Measurements from ENCODE around the gene PHF21B.

Gene PHF21B

DNA sequence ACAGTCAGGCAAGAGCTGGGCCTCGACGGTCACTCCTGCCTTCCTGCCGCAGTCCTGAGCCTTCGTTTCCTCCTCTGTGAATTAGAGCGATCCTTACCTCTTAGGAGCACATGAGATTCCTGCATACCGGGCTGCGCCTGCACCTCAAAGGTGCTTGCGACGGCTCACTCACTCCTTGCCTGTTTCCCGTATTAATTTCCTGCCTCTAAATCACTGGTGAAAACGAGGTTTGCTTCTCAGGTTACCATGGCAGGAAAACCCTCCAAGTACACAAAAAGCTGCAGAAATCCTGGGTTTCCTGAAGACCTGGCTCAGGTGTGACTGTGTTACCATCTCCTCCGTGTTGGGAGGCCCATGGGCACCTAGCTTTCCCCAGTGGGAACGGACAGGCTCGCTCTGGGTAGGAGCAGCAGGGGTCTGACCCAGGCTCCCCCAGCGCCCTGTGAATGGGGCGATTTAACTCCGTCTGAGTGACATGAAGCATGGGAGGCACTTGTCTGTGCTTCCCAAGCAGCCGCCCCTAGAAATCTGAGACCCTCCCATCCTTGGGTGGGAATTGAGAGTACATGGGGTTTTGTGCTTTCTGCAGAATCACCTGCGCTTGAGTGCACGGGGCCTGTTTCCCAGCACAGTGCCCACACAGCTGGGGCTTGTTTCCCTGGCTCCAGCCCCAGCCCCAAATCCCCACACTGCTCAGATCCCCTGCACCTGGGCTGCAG, 64.8 kb downstream of the PHF21B start:
- Histone ChIP-seq H3K36me3 (ENCODE audit: control insufficient read depth, insufficient read depth, low read length) (peaks cover 20% of the 10 kb centered on the region), H3K9ac (ENCODE audit: low read length) (no peak overlapping the region), H3K4me1 (ENCODE audit: control insufficient read depth, insufficient read depth, low read length) (peaks cover 43% of the 10 kb centered on the region), H3K27me3 (ENCODE audit: control insufficient read depth, insufficient read depth, low read length) (no peaks in the 10 kb centered on the region), H3K27ac (ENCODE audit: low read depth, low read length) (no peak overlapping the region), H3K9me3 (ENCODE audit: control insufficient read depth, insufficient read depth, low read depth, low read length) (no peaks in the 10 kb centered on the region), H3K4me3 (ENCODE audit: low read depth, low read length) (no peak overlapping the region)

DNA sequence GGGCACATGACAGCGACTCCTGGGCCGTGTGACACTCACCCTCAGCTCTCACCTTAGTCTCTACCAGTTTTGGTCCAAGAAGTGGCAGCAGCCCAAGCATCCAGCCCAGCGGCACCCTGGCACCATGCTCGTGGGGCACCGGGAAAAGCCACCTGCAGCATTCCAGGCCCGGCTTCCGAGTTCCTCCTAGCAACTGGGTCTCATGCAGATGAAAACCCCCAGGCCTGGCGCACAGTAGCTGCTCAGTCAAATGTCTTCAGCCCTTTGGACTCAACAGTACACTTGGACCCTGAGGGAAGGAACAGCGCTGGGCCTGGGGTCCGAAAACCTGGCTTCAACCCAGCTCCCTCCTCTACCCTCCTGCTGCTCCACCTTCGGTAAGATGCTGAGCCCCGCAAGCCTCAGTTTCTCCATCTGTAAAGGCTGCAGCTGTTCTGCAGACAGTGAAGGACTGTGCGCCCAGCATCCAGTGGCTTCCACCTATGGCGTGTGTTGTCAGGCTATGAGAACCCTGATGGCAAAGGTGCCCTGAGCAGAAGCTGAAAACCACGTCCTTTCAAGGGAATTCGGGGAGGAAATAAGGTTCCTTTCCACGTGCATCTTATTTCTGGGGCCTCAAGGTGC, 66.0 kb downstream of the PHF21B start:
- Histone ChIP-seq H3K9me3 (ENCODE audit: control insufficient read depth, insufficient read depth, low read depth, low read length) (no peaks in the 10 kb centered on the region), H3K9ac (ENCODE audit: low read length) (no peak overlapping the region), H3K27ac (ENCODE audit: low read depth, low read length) (no peak overlapping the region), H3K4me1 (ENCODE audit: control insufficient read depth, insufficient read depth, low read length) (peaks cover 53% of the 10 kb centered on the region), H3K4me3 (ENCODE audit: low read depth, low read length) (no peak overlapping the region), H3K36me3 (ENCODE audit: control insufficient read depth, insufficient read depth, low read length) (peaks cover 15% of the 10 kb centered on the region; the same call in 1 of the 2 replicates), H3K27me3 (ENCODE audit: control insufficient read depth, insufficient read depth, low read length) (no peaks in the 10 kb centered on the region)

DNA sequence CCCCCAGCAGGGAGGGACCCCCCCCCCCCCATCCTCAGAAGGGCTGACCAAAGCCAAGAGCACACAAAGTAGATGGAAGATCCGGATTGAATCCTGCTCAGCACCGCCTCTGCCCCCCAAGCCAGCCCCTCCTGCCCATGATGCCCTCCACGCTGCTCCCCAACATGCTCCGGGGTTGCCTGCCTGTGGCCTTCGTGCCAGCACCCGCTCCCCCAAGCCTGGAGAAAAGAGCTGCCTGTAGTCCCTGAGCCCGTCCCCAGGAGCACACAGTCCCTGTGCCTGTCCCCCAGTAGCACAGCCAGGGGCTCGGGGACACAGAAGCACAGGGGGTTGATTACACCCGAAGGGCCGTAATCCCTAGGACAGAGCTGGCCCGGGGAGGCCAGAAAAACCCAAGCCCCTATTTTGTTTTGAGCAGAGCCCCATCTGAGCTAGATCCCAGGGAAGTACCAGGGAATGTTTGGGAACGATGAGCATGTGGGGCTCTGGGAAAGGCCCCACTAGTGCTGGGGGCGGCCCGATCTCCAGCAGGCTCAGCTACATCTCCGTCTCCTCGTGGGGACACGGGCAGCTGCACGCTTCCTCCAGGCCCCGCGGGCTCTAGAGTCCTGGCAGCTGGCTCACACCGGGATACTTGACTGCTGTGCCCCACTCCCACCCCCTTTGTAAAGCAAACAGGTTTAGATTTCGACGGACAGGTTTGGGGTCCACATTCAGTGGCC, 66.7 kb downstream of the PHF21B start:
- no peaks in the 10 kb centered on the region for H3K27me3 ChIP-seq (ENCODE audit: control insufficient read depth, insufficient read depth, low read length)
- no peaks in the 10 kb centered on the region for H3K9me3 ChIP-seq (ENCODE audit: control insufficient read depth, insufficient read depth, low read depth, low read length)
- H3K9ac ChIP-seq (ENCODE audit: low read length): no peak overlapping the region
- peaks cover 15% of the 10 kb centered on the region; the same call in 1 of the 2 replicates for H3K36me3 ChIP-seq (ENCODE audit: control insufficient read depth, insufficient read depth, low read length)
- no peak overlapping the region for H3K27ac ChIP-seq (ENCODE audit: low read depth, low read length)
- H3K4me1 ChIP-seq (ENCODE audit: control insufficient read depth, insufficient read depth, low read length): peaks cover 53% of the 10 kb centered on the region
- no peak overlapping the region for H3K4me3 ChIP-seq (ENCODE audit: low read depth, low read length)

DNA sequence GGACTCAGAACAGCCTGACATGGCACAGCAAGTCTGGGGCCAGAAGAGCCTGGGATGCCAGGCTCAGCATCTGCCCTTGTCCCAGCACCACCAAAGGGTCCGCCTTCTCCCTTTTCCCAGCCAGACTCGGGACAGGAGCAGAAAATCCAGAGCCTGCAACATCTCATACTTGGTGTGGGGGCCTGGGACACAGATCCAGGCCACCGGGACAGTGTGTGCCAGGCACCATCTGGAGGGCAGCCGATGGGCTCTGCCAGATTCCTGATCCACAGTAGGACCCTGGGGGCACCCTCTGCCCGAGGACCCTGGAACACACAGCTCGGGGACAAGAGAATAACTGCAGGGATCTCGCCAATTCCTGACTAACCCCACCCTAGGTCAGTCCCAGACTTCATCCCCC, 67.7 kb downstream of the PHF21B start:
- H3K9me3 ChIP-seq (ENCODE audit: control insufficient read depth, insufficient read depth, low read depth, low read length): no peaks in the 10 kb centered on the region
- H3K27ac ChIP-seq (ENCODE audit: low read depth, low read length): no peak overlapping the region
- H3K27me3 ChIP-seq (ENCODE audit: control insufficient read depth, insufficient read depth, low read length): no peaks in the 10 kb centered on the region
- H3K9ac ChIP-seq (ENCODE audit: low read length): no peak overlapping the region
- peaks cover 53% of the 10 kb centered on the region for H3K4me1 ChIP-seq (ENCODE audit: control insufficient read depth, insufficient read depth, low read length)
- H3K4me3 ChIP-seq (ENCODE audit: low read depth, low read length): no peak overlapping the region
- H3K36me3 ChIP-seq (ENCODE audit: control insufficient read depth, insufficient read depth, low read length): peaks cover 15% of the 10 kb centered on the region; the same call in 1 of the 2 replicates

DNA sequence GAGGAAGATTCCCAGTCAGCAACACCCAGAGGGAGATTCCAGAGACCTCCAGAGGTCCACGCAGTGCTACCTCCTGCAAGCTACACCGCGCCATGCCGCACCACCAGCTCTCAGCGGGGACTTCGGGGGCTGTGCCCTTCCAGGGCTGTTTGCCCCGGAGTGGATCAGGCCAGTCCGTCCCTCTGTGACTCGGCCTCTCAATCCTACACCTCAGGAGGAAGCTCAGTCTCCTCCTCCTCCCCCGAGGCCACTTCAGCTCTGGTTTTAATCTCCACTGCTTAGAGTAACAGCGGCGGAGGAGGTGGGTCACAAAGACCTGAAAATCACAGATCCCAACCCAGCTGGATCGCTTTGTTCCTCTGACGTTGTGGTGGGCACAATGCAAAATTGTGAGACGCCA, 68.6 kb downstream of the PHF21B start:
- H3K9me3 ChIP-seq (ENCODE audit: control insufficient read depth, insufficient read depth, low read depth, low read length): no peaks in the 10 kb centered on the region
- H3K4me1 ChIP-seq (ENCODE audit: control insufficient read depth, insufficient read depth, low read length): peaks cover 53% of the 10 kb centered on the region
- H3K36me3 ChIP-seq (ENCODE audit: control insufficient read depth, insufficient read depth, low read length): peaks cover 9% of the 10 kb centered on the region; the same call in 1 of the 2 replicates
- no peak overlapping the region for H3K9ac ChIP-seq (ENCODE audit: low read length)
- no peak overlapping the region for H3K4me3 ChIP-seq (ENCODE audit: low read depth, low read length)
- no peaks in the 10 kb centered on the region for H3K27me3 ChIP-seq (ENCODE audit: control insufficient read depth, insufficient read depth, low read length)
- H3K27ac ChIP-seq (ENCODE audit: low read depth, low read length): no peak overlapping the region

DNA sequence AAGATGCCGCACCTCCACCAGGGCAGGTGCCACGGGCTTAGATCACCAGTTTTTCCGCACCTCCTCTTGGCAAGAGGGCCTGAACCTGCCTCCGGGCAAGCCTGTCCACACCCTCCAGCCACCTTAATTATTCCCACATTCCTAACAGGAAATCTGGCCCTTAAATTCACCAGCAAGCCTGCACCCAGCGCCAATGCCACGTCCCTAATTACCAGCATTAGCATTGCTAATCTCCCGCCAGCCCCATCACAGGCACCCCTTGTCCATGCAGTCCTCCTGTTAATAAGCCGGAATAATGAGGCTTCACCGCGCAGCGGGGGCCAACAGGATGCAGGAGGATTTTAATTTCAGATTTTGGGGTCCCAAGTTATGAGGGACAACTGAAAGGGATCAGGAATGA, 69.7 kb downstream of the PHF21B start:
- H3K36me3 ChIP-seq (ENCODE audit: control insufficient read depth, insufficient read depth, low read length): peaks cover 8% of the 10 kb centered on the region; the same call in 1 of the 2 replicates
- H3K27me3 ChIP-seq (ENCODE audit: control insufficient read depth, insufficient read depth, low read length): no peaks in the 10 kb centered on the region
- no peak overlapping the region for H3K9ac ChIP-seq (ENCODE audit: low read length)
- peaks cover 45% of the 10 kb centered on the region for H3K4me1 ChIP-seq (ENCODE audit: control insufficient read depth, insufficient read depth, low read length)
- no peak overlapping the region for H3K4me3 ChIP-seq (ENCODE audit: low read depth, low read length)
- no peak overlapping the region for H3K27ac ChIP-seq (ENCODE audit: low read depth, low read length)
- no peaks in the 10 kb centered on the region for H3K9me3 ChIP-seq (ENCODE audit: control insufficient read depth, insufficient read depth, low read depth, low read length)

DNA sequence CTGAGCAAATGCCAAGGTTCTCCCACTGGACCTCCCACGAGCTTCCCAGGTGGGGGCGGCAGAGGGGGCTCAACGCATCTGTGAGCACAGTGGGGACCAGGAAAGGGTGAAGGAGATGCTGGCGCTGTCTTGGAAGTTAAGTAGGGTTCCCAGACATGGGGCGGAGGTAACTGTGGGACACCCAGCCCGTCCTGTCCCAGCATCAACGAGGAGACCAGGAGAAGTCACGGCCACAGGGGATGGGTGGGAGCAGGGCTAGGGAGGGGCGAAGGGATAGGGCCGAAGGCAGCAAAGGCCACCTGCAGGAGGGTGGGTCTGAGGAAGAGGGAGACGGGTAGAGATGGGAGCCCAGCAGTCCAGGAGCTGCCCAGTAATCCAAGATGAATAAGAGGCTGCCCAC, 70.4 kb downstream of the PHF21B start:
- no peak overlapping the region for H3K27ac ChIP-seq (ENCODE audit: low read depth, low read length)
- H3K9me3 ChIP-seq (ENCODE audit: control insufficient read depth, insufficient read depth, low read depth, low read length): no peaks in the 10 kb centered on the region
- peaks cover 8% of the 10 kb centered on the region; the same call in 1 of the 2 replicates for H3K36me3 ChIP-seq (ENCODE audit: control insufficient read depth, insufficient read depth, low read length)
- H3K27me3 ChIP-seq (ENCODE audit: control insufficient read depth, insufficient read depth, low read length): no peaks in the 10 kb centered on the region
- peaks cover 40% of the 10 kb centered on the region for H3K4me1 ChIP-seq (ENCODE audit: control insufficient read depth, insufficient read depth, low read length)
- no peak overlapping the region for H3K4me3 ChIP-seq (ENCODE audit: low read depth, low read length)
- H3K9ac ChIP-seq (ENCODE audit: low read length): no peak overlapping the region

DNA sequence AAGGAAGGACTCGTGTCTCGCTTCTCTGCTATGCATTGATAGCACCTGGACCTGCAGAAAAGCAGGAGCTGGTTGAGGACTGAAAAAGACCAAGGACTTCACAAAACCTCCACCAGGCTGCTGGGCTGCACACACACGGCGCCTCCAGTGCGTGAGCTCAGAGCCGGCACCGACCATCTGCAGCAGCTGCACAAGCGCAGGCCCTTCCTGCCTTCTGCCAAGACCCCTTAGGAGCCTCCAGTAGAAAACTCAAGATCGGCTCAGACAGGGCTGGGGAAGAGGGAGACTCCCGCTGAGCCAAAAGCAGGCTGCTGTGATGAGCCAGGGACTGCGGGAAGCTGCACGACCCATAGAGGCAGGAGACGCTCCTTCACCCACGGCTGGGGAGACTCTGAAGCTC, 70.9 kb downstream of the PHF21B start:
- H3K27me3 ChIP-seq (ENCODE audit: control insufficient read depth, insufficient read depth, low read length): no peaks in the 10 kb centered on the region

DNA sequence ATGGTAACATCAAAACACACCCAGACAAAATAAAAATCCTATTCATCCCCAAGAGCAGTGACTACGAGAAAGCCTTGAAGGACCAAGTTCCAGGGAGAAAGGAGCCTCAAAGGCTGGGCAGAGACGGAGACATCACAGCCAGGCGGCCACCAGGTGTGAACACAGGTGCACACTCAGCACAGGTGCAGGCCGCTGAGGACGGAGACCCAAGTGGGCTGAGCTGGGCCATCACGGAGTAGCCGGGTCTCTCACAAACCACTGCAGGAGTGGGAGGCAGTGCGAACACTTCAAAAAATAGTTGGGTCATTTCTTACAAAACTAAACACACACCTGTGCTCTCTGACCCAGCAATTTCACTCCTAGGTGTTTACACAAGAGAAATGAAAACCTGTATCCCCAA, 72.6 kb downstream of the PHF21B start:
- Histone ChIP-seq H3K9ac (ENCODE audit: low read length) (no peak overlapping the region), H3K4me1 (ENCODE audit: control insufficient read depth, insufficient read depth, low read length) (peaks cover 35% of the 10 kb centered on the region), H3K27ac (ENCODE audit: low read depth, low read length) (no peak overlapping the region), H3K36me3 (ENCODE audit: control insufficient read depth, insufficient read depth, low read length) (peaks cover 7% of the 10 kb centered on the region; the same call in 1 of the 2 replicates), H3K9me3 (ENCODE audit: control insufficient read depth, insufficient read depth, low read depth, low read length) (no peaks in the 10 kb centered on the region), H3K27me3 (ENCODE audit: control insufficient read depth, insufficient read depth, low read length) (no peaks in the 10 kb centered on the region), H3K4me3 (ENCODE audit: low read depth, low read length) (no peak overlapping the region)

More for the DNA sequence above, 70.9 kb downstream of the PHF21B start:
- no peaks in the 10 kb centered on the region for H3K9me3 ChIP-seq (ENCODE audit: control insufficient read depth, insufficient read depth, low read depth, low read length)
- no peak overlapping the region for H3K4me3 ChIP-seq (ENCODE audit: low read depth, low read length)
- H3K27ac ChIP-seq (ENCODE audit: low read depth, low read length): no peak overlapping the region
- peaks cover 6% of the 10 kb centered on the region; the same call in 1 of the 2 replicates for H3K36me3 ChIP-seq (ENCODE audit: control insufficient read depth, insufficient read depth, low read length)
- peaks cover 42% of the 10 kb centered on the region for H3K4me1 ChIP-seq (ENCODE audit: control insufficient read depth, insufficient read depth, low read length)
- H3K9ac ChIP-seq (ENCODE audit: low read length): no peak overlapping the region

DNA sequence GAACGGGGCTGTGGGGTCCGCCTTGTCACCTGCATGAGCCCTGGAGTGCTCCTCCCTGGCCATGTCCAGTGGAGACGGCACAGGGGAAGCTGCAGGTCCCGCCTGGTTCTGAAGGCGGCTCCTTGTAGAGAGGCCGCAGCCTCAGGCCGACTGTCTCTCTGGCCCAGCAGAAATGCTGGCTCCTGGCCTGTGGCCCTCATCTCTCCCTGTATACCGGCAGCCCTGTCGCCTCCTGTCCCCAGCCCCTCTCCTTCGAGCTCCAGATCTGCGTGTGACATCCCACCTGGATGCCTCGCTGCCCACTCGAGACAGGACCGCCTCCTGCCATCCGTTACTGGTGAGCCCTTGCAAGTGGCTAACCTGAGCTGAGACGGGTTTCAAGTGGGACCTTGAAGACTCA, 73.6 kb downstream of the PHF21B start:
- Histone ChIP-seq H3K4me1 (ENCODE audit: control insufficient read depth, insufficient read depth, low read length) (peaks cover 25% of the 10 kb centered on the region), H3K9ac (ENCODE audit: low read length) (no peak overlapping the region), H3K4me3 (ENCODE audit: low read depth, low read length) (no peak overlapping the region), H3K27me3 (ENCODE audit: control insufficient read depth, insufficient read depth, low read length) (no peaks in the 10 kb centered on the region), H3K36me3 (ENCODE audit: control insufficient read depth, insufficient read depth, low read length) (peaks cover 8% of the 10 kb centered on the region), H3K27ac (ENCODE audit: low read depth, low read length) (no peak overlapping the region), H3K9me3 (ENCODE audit: control insufficient read depth, insufficient read depth, low read depth, low read length) (no peaks in the 10 kb centered on the region)

DNA sequence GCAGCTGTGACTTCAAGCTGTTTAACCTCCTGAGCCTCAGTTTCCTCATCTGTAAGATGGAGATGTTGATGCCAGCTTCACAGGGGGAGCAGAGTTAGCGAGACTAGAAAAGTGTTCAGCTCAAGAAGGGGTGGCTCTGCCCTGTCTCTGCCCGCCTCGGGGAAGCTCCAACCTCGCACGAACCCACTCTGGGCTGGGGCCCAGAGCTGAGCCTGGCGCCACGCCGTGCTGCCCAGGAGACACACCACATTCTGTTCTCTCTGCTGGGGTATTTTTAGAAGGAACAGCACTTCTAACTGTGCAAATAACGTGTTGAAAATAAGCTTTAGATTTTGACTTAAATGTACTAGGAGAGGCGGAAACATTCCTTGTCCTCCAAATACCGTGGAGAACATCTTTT, 74.1 kb downstream of the PHF21B start:
- H3K27ac ChIP-seq (ENCODE audit: low read depth, low read length): no peak overlapping the region
- no peak overlapping the region for H3K9ac ChIP-seq (ENCODE audit: low read length)
- peaks cover 8% of the 10 kb centered on the region for H3K36me3 ChIP-seq (ENCODE audit: control insufficient read depth, insufficient read depth, low read length)
- no peaks in the 10 kb centered on the region for H3K9me3 ChIP-seq (ENCODE audit: control insufficient read depth, insufficient read depth, low read depth, low read length)
- H3K27me3 ChIP-seq (ENCODE audit: control insufficient read depth, insufficient read depth, low read length): no peaks in the 10 kb centered on the region
- H3K4me3 ChIP-seq (ENCODE audit: low read depth, low read length): no peak overlapping the region
- H3K4me1 ChIP-seq (ENCODE audit: control insufficient read depth, insufficient read depth, low read length): peaks cover 20% of the 10 kb centered on the region

All from HUES6 (cell line).